AG04449 (cell line): ENCODE data around the gene DLX4.

Experiments used
- CTCF ChIA-PET: fragments of 350-600 bp; formaldehyde crosslinking; extraction: SDS; loops from one replicate; lab custom pipeline; 2021; ENCODE audit warnings: antibody characterized with exemption; lab: Yijun Ruan, JAX
- POLR2A ChIA-PET: fragments of 400-600, 350-600 bp; formaldehyde crosslinking; extraction: SDS; loops from one replicate; lab custom pipeline; 2020; ENCODE audit warnings: antibody characterized with exemption, inconsistent platforms; lab: Yijun Ruan, JAX
- DNase-seq: peaks from one replicate; pipeline ENCODE4 v3.0.0-alpha.2; 2010; ENCODE audit warnings: low read depth, low spot score
- H3K4me3 ChIP-seq: 2 replicates; pipeline ENCODE4 v1.5.1; 2011; ENCODE audit warnings: low read depth, mild to moderate bottlenecking, control low read depth, low read length
- CTCF ChIP-seq: IDR thresholded peaks from one replicate; pipeline ENCODE4 v1.5.1; 2011; ENCODE audit warnings: mild to moderate bottlenecking, moderate library complexity, low read length, control low read depth, inconsistent platforms; ENCODE audit not compliant: insufficient read depth; ENCODE audit errors: missing control alignments

Gene DLX4

GRCh38 chr17:49969134-49969759 is at the start of gene DLX4:
TSS of gene DLX4 (plus strand) at chr17:49969190. CDS start at chr17:49969469, 279 bp downstream.
- H3K4me3 ChIP-seq, result peak within 1 kb of the TSS; percentile 40
- ChIA-PET POLR2A (no interaction called here), CTCF (interaction anchor here (0.6 to 1.8 kb wide), 3 partner anchors 17 to 89 kb away, joined by 3 to 6 read pairs (median 3); no protein-coding TSS in a partner anchor)
- no peak for DNase-seq
- no peak for TF ChIP-seq CTCF

GRCh38 chr17:49920030-49920769 is 48.8 kb upstream of the DLX4 start:
- POLR2A ChIA-PET, result no interaction called here
- DNase-seq, result no peak
- TF ChIP-seq CTCF, result no peak
- no peak overlapping the region for H3K4me3 ChIP-seq
- CTCF ChIA-PET, result interaction anchor here (1.3 to 5.8 kb wide), 3 partner anchors 29 to 77 kb away, joined by 4 to 32 read pairs (median 4); no protein-coding TSS in a partner anchor

GRCh38 chr17:49922095-49922494 is 46.9 kb upstream of the DLX4 start:
- ChIA-PET POLR2A (no interaction called here), CTCF (interaction anchor here (5.8 kb wide), 1 partner anchor 75 kb away, joined by 32 read pairs; no protein-coding TSS in a partner anchor)
- DNase-seq, result no peak

GRCh38 chr17:49924116-49924515 is 44.9 kb upstream of the DLX4 start:
- no peak overlapping the region for H3K4me3 ChIP-seq
- TF ChIP-seq CTCF, result no peak
- POLR2A ChIA-PET, result no interaction called here
- DNase-seq, result no peak
- CTCF ChIA-PET, result interaction anchor here (1.2 to 5.8 kb wide), 2 partner anchors 9 to 73 kb away, joined by 5 to 32 read pairs; no protein-coding TSS in a partner anchor

More at GRCh38 chr17:49922095-49922494, 46.9 kb upstream of the DLX4 start:
- H3K4me3 ChIP-seq, result no peak overlapping the region
- TF ChIP-seq CTCF, result no peak

GRCh38 chr17:49924589-49924988 is 44.4 kb upstream of the DLX4 start:
- TF ChIP-seq CTCF, result no peak
- POLR2A ChIA-PET, result no interaction called here
- no peak for DNase-seq
- H3K4me3 ChIP-seq, result no peak overlapping the region
- CTCF ChIA-PET, result interaction anchor here (5.8 kb wide), 1 partner anchor 73 kb away, joined by 32 read pairs; no protein-coding TSS in a partner anchor

GRCh38 chr17:49925921-49926320 is 43.1 kb upstream of the DLX4 start:
- ChIA-PET CTCF (interaction anchor here (1.0 to 3.2 kb wide), 4 partner anchors 27 to 71 kb away, joined by 3 to 26 read pairs (median 3); partner anchors contain the start of gene DLX3), POLR2A (no interaction called here)
- no peak for DNase-seq
- H3K4me3 ChIP-seq, result no peak overlapping the region
- no peak for TF ChIP-seq CTCF
